RWPE2 (cell line): ENCODE measurements around the gene STX1B.
A peak's percentile ranks its signal among the peaks of the same experiment; 100 is the strongest.

ENCODE experiments used
- ATAC-seq: fragments of 200-7000 bp; cut with Tn5 transposase; 3 replicates; pipeline ENCODE4 v1.9.1; 2021; ENCODE audit warnings: low read depth
- DNase-seq: peaks from one replicate; pipeline ENCODE4 v3.0.0-alpha.2; 2020; ENCODE audit warnings: low spot score
- H3K27ac ChIP-seq: fragments of 450-650 bp; 2 replicates; pipeline ENCODE4 v1.5.1; 2017; ENCODE audit warnings: mild to moderate bottlenecking; ENCODE audit not compliant: poor library complexity, severe bottlenecking
- H3K27me3 ChIP-seq: fragments of 250-450 bp; sonication (Bioruptor Pico); 2 replicates; pipeline ENCODE4 v1.5.1; 2021; ENCODE audit warnings: mild to moderate bottlenecking, moderate library complexity; ENCODE audit not compliant: insufficient read depth, poor library complexity, severe bottlenecking
- H3K36me3 ChIP-seq: fragments of 250-450 bp; sonication (Bioruptor Pico); 2 replicates; pipeline ENCODE4 v1.5.1; 2020; ENCODE audit warnings: low read depth, mild to moderate bottlenecking, moderate library complexity
- H3K4me1 ChIP-seq: fragments of 250-450 bp; sonication (Bioruptor Pico); 2 replicates; pipeline ENCODE4 v1.5.1; 2021; ENCODE audit warnings: mild to moderate bottlenecking, moderate library complexity; ENCODE audit not compliant: insufficient read depth, poor library complexity, severe bottlenecking
- H3K4me3 ChIP-seq: fragments of 250-450 bp; sonication (Bioruptor Pico); 2 replicates; pipeline ENCODE4 v1.5.1; 2021; ENCODE audit warnings: mild to moderate bottlenecking, moderate library complexity; ENCODE audit not compliant: severe bottlenecking
- H3K9me3 ChIP-seq: fragments of 250-450 bp; sonication (Bioruptor Pico); 2 replicates; pipeline ENCODE4 v1.5.1; 2021; ENCODE audit warnings: mild to moderate bottlenecking, moderate library complexity; ENCODE audit not compliant: severe bottlenecking
- CTCF ChIP-seq: fragments of 450-650 bp; IDR thresholded peaks from one replicate; pipeline ENCODE4 v1.5.1; 2017; ENCODE audit warnings: mild to moderate bottlenecking, moderate library complexity; ENCODE audit not compliant: poor library complexity, severe bottlenecking

Gene STX1B

DNA sequence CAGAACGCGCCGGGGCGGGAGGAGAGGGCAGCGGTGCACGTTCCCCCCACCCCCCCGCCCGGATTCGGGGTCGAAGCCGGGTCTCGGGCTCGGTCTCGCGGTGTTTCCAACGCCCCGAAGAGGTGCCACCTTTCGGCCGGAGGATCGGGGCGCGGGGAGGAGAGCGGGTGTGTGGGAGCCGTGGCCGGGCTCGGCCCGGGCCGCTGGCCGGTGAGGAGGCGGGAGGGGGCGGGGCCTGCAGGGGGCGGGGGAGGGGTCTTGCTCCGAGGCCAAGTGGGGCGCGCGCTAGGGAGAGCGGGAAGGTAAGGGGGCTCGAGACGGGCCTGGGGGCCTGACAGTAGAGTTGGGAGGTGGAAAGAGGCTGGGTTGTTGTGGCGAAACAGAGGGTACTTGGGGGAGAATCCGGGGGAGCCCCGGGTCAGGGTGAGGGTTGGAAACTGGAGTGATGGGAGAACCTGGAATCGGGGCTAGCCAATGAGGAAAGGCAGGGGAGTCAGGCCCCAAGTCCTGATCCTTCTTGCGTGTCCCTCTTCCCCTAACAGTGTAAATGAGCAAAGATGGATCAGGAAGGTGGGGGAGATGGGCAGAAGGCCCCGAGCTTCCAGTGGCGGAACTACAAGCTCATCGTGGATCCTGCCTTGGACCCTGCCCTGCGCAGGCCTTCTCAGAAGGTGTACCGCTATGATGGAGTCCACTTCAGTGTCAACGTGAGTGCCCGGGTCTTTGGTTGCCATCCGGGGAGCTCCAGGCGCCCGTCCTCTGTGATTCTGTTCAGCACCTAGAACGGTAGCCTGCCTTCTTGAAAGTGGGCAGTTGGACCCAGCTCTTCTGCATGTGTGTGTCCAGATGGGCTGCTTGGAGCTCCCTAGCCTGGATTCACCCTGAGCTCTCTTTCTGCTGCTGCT is 52.0 kb downstream of the STX1B start:
- H3K27me3 ChIP-seq: no peaks in the 10 kb centered on the region
- H3K9me3 ChIP-seq: no peaks in the 10 kb centered on the region
- H3K4me3 ChIP-seq: peak overlapping the region; percentile 91
- H3K4me1 ChIP-seq: no peaks in the 10 kb centered on the region
- no peak for TF ChIP-seq CTCF
- DNase-seq (no peak), ATAC-seq (peak; percentile 33)
- peaks cover 46% of the 10 kb centered on the region for H3K36me3 ChIP-seq
- H3K27ac ChIP-seq: peak overlapping the region; percentile 79

- Histone ChIP-seq H3K9me3 (no peaks in the 10 kb centered on the region), H3K27me3 (no peaks in the 10 kb centered on the region), H3K27ac (peak within 1 kb of the TSS; percentile 79), H3K4me3 (peak within 1 kb of the TSS; percentile 91), H3K4me1 (no peaks in the 10 kb centered on the region), H3K36me3 (peaks cover 38% of the 10 kb centered on the region)
- ATAC-seq: peak; percentile 77
- TF ChIP-seq CTCF: no peak
- DNase-seq: peak; percentile 97
These were observed 52.8 kb downstream of the STX1B start, which contains the start of gene SETD1A for GRCh38 chr16:30957456-30958174. Gene SETD1A (plus strand): TSS chr16:30957754. CDS start chr16:30958732, 978 bp downstream.

DNA sequence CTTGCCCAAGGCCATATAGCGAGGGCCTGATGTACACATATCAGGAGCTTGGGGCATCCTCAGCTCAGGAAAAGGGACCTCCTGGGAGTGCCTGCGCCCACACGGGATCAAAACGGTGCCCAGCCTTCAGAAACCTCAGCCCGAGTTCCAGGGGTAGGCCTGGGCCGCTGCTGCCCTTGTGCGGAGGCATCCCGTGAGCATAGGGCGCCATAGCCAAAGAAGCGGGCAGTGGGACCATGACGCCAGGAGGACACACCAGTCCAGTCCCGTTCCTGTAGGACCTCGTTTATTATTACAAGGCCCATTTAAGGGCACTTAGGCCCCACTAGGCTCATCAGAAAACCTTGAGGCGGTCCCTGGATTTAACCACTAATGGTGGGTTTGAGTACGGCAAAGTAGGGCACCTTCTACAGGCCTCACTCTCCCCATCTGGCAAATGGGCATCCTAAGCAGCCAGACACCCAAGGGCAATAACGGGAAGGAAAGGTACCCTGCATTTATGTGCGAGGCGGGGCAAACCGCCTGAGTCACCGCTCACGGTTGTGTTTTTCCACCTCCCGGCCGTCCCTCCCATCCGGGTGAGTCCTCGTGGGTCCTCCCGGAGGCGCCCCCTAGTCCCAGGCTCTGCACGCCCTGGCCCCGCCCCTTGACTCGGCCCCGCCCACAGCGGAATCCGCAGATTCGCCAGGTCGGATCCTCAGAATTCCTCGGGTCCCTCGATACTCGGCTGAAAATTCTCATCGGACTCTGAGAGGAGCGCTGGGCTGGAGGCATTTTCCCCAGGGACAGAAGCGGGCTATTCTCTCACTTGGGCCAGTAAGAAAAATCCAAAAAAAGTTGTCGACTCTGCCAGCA is 53.6 kb downstream of the STX1B start:
- peak; percentile 38 for TF ChIP-seq CTCF
- H3K4me3 ChIP-seq: peak overlapping the region; percentile 91
- peaks cover 30% of the 10 kb centered on the region for H3K36me3 ChIP-seq
- ATAC-seq: peak; percentile 71
- DNase-seq: peak; percentile 92
- no peaks in the 10 kb centered on the region for H3K27me3 ChIP-seq
- H3K4me1 ChIP-seq: no peaks in the 10 kb centered on the region
- no peaks in the 10 kb centered on the region for H3K9me3 ChIP-seq
- peak overlapping the region; percentile 79 for H3K27ac ChIP-seq

DNA sequence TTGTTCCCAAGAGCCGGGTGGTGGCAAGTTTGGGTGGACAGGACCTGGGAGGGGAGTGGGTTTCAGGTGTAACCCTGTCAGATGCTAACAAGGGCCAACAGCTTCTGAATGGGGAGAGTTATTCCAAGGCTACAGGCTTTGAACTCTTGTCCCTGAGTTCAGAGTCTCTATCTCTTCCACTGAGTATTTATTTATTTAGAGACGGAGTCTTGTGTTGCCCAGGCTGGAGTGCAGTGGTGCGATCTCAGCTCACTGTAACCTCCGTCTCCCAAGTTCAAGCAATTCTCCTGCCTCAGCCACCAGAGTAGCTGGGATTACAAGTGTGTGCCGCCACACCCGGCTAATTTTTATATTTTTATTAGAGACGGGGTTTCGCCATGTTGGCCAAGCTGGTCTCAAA is 55.4 kb downstream of the STX1B start:
- DNase-seq (no peak), ATAC-seq (no peak)
- Histone ChIP-seq H3K4me1 (peaks cover 5% of the 10 kb centered on the region), H3K27me3 (no peaks in the 10 kb centered on the region), H3K36me3 (peaks cover 13% of the 10 kb centered on the region), H3K27ac (no peak overlapping the region), H3K9me3 (no peaks in the 10 kb centered on the region), H3K4me3 (no peak overlapping the region)
- TF ChIP-seq CTCF: no peak
